ENCODE data around the gene SPRING1. TPM values are rescaled to one million over a fixed set of nuclear protein-coding genes. Genes with fewer than 3 reads are reported as not detected.

The SPRING1 gene
- total RNA-seq, 2 donors from 2014 or later: 20.2 to 32.4 TPM

GRCh38 chr12:116698554-116699075 is 39.3 kb downstream of the SPRING1 start:
- no peaks in the 10 kb centered on the region for H3K36me3 Mint-ChIP-seq

GRCh38 chr12:116698116-116698515 is 39.8 kb downstream of the SPRING1 start:
- DNase-seq (ENCODE audit: low spot score in 2 of 2) (no peak), ATAC-seq (no peak)
- Mint-ChIP-seq H3K27ac (no peak overlapping the region), H3K36me3 (no peaks in the 10 kb centered on the region), H3K9me3 (no peaks in the 10 kb centered on the region)

More at GRCh38 chr12:116698554-116699075, 39.3 kb downstream of the SPRING1 start:
- ATAC-seq: no peak
- no peaks in the 10 kb centered on the region for H3K9me3 Mint-ChIP-seq
- no peak for DNase-seq (ENCODE audit: low spot score in 2 of 2)
- H3K27ac Mint-ChIP-seq: no peak overlapping the region

GRCh38 chr12:116697716-116698115 is 40.2 kb downstream of the SPRING1 start:
- H3K27ac Mint-ChIP-seq: no peak overlapping the region
- no peaks in the 10 kb centered on the region for H3K36me3 Mint-ChIP-seq
- DNase-seq (ENCODE audit: low spot score in 2 of 2) (no peak), ATAC-seq (no peak)
- H3K9me3 Mint-ChIP-seq: no peaks in the 10 kb centered on the region

- no peaks in the 10 kb centered on the region for H3K9me3 Mint-ChIP-seq
- H3K27ac Mint-ChIP-seq: no peak overlapping the region
- no peaks in the 10 kb centered on the region for H3K36me3 Mint-ChIP-seq
- DNase-seq (ENCODE audit: low spot score in 2 of 2) (no peak), ATAC-seq (peak in 1 of 2 donors; percentile 53)
Observed at GRCh38 chr12:116697305-116697704, 40.6 kb downstream of the SPRING1 start.

- DNase-seq (ENCODE audit: low spot score in 2 of 2) (no peak), ATAC-seq (no peak)
- Mint-ChIP-seq H3K27ac (no peak overlapping the region), H3K36me3 (no peaks in the 10 kb centered on the region), H3K9me3 (no peaks in the 10 kb centered on the region)
Observed at GRCh38 chr12:116695464-116695725, 42.5 kb downstream of the SPRING1 start.

- Mint-ChIP-seq H3K9me3 (no peaks in the 10 kb centered on the region), H3K36me3 (no peaks in the 10 kb centered on the region), H3K27ac (no peak overlapping the region)
- ATAC-seq (no peak), DNase-seq (ENCODE audit: low spot score in 2 of 2) (no peak)
Observed at GRCh38 chr12:116694653-116695463, 43.0 kb downstream of the SPRING1 start.

- no peaks in the 10 kb centered on the region for H3K9me3 Mint-ChIP-seq
- no peak for DNase-seq (ENCODE audit: low spot score in 2 of 2)
- ATAC-seq: no peak
- no peak overlapping the region for H3K27ac Mint-ChIP-seq
- no peaks in the 10 kb centered on the region for H3K36me3 Mint-ChIP-seq
Observed at GRCh38 chr12:116693286-116694227, 44.3 kb downstream of the SPRING1 start.

- DNase-seq (ENCODE audit: low spot score in 2 of 2): no peak
- no peak for ATAC-seq
- Mint-ChIP-seq H3K36me3 (no peaks in the 10 kb centered on the region), H3K27ac (no peak overlapping the region), H3K9me3 (no peaks in the 10 kb centered on the region)
Observed at GRCh38 chr12:116692605-116693004, 45.3 kb downstream of the SPRING1 start.

- Mint-ChIP-seq H3K27ac (no peak overlapping the region), H3K36me3 (no peaks in the 10 kb centered on the region), H3K9me3 (peaks cover 0 to 5% of the 10 kb centered on the region in 2 donors)
- DNase-seq (ENCODE audit: low spot score in 2 of 2): no peak
- ATAC-seq: no peak
Observed at GRCh38 chr12:116691636-116692035, 46.2 kb downstream of the SPRING1 start.

GRCh38 chr12:116691205-116691604 is 46.7 kb downstream of the SPRING1 start:
- ATAC-seq (no peak), DNase-seq (ENCODE audit: low spot score in 2 of 2) (no peak)
- Mint-ChIP-seq H3K36me3 (no peaks in the 10 kb centered on the region), H3K9me3 (peaks cover 0 to 5% of the 10 kb centered on the region in 2 donors), H3K27ac (no peak overlapping the region)

- ATAC-seq: no peak
- Mint-ChIP-seq H3K27ac (no peak overlapping the region), H3K9me3 (peaks cover 0 to 5% of the 10 kb centered on the region in 2 donors), H3K36me3 (no peaks in the 10 kb centered on the region)
- no peak for DNase-seq (ENCODE audit: low spot score in 2 of 2)
Observed at GRCh38 chr12:116689979-116690744, 47.7 kb downstream of the SPRING1 start.

- DNase-seq (ENCODE audit: low spot score in 2 of 2) (no peak), ATAC-seq (no peak)
- H3K9me3 Mint-ChIP-seq: peaks cover 0 to 5% of the 10 kb centered on the region in 2 donors
- H3K36me3 Mint-ChIP-seq: no peaks in the 10 kb centered on the region
- H3K27ac Mint-ChIP-seq: no peak overlapping the region
Observed at GRCh38 chr12:116689521-116689920, 48.3 kb downstream of the SPRING1 start.

Other genes starting within 250 kb of the SPRING1 start
- under 1 TPM in 1 of 2 donors, not detected in 1; 0.66 TPM for gene MAP1LC3B2, start 178.7 kb downstream of the SPRING1 start, total RNA-seq
- 10 to 100 TPM; 14.9 to 25.5 TPM for gene RNFT2, start 246 bp upstream of the SPRING1 start, total RNA-seq
- gene HRK, start 143.4 kb upstream of the SPRING1 start, total RNA-seq: not detected
- gene FBXW8, start 172.9 kb upstream of the SPRING1 start, total RNA-seq: 1 to 10 TPM; 3.1 to 7.4 TPM